ENCODE results near the gene SLC23A1.

DNA sequence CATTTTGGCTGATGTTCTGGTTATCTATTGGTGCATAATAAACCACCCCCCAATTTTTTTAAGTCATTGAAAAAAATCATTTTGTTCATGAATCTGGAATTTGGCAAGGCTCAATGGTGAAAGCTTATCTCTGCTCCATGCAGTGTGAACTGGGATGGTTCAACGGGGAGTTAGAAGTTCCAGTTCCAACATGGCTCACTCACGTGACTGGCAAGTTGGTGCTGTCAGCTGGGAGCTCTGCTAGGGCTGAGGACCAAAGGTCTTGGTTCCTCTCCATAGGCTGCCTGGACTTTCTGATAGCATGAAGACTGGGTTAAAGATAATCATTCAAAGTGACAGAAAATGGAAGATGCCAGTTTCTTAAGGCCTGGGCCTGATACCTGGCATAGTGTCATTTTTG, 23.9 kb upstream of the SLC23A1 start:
- no peak for TF ChIP-seq REST (IDR thresholded peaks at IDR 0.05; ENCODE audit: insufficient replicate concordance, low read depth)
- TF ChIP-seq, protein P1, sequence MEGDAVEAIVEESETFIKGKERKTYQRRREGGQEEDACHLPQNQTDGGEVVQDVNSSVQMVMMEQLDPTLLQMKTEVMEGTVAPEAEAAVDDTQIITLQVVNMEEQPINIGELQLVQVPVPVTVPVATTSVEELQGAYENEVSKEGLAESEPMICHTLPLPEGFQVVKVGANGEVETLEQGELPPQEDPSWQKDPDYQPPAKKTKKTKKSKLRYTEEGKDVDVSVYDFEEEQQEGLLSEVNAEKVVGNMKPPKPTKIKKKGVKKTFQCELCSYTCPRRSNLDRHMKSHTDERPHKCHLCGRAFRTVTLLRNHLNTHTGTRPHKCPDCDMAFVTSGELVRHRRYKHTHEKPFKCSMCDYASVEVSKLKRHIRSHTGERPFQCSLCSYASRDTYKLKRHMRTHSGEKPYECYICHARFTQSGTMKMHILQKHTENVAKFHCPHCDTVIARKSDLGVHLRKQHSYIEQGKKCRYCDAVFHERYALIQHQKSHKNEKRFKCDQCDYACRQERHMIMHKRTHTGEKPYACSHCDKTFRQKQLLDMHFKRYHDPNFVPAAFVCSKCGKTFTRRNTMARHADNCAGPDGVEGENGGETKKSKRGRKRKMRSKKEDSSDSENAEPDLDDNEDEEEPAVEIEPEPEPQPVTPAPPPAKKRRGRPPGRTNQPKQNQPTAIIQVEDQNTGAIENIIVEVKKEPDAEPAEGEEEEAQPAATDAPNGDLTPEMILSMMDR (IDR thresholded peaks at IDR 0.05; ENCODE audit: insufficient read depth, low read length): no peak
- TF ChIP-seq POLR2AphosphoS5 (IDR thresholded peaks at IDR 0.05; ENCODE audit: low read depth): no peak

All from HL-60 (cell line).